GM19395 (cell line): ENCODE measurements around the gene HMSD.

Experiments used
- ATAC-seq: cut with Tn5 transposase; IDR thresholded peaks from one replicate; pipeline ENCODE4 v1.9.1; 2021; ENCODE audit warnings: mild to moderate bottlenecking, moderate library complexity; ENCODE audit not compliant: unreplicated experiment

The HMSD gene

DNA sequence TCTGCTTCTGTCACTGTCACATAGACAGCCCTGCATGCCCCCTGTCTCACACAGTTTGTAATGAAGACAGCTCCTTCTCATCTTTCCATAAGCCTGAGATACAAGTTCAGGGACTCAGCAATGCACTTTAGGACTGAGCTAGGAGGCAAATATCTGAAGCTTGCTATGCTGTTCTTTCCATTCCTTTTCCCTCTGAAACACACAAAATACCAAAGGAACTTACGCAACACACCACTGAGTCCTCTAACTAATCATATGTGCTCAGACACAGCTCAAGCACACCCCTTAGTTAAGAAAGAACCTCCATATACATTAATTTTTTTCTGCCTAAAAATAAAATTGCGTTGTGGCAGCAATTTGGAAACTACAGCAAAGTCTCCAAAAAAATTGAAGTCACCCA is 38.6 kb downstream of the HMSD start:
- ATAC-seq, result no peak

DNA sequence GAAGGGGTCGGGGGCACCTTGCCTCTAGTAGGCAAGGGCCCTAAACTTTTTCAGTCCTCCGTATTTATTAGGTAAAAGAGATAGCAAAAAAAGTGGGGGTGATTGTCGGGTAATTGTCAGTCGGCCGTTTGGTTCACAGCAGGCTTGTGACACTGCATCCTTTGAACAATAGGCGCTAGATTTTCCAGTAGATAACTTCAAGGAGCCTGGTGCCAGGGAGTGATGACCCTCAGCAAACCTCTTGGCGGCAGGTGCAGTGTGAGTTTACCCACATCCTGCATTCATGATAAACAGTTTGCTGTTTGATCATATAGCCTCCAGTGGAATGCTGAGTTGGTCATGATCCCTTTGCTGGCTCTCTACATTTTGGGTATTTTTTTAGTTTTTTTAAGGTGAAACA is 43.6 kb downstream of the HMSD start:
- no peak for ATAC-seq

DNA sequence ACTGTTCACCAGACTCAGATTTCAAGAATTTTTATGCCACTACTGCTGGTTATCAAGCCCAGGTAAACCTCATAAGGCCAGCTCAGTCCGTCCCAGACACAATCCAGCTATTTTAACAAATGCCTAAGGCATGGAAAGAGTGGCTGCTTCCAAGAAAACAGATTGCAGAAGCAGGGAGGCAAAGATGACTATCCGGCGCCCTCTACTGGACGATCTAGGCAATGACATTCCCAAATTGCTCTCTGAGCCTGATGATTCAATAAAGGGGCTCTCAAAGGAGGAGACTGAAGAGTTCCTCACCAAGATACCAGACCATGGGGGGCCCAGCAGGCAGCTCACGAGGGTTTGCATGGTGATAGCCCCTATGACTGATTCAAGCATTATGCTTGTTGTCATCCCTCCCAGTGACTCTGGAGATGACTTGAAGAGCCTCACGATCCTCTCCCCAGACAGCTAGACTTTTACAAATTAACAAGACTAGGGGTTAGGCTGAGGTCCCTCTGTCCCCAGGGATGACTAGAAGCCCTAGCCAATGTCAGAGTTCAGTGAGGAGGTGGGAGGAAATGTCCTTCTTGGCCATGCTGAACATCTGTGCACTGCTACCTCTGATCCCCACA is 45.8 kb downstream of the HMSD start:
- ATAC-seq, result no peak

DNA sequence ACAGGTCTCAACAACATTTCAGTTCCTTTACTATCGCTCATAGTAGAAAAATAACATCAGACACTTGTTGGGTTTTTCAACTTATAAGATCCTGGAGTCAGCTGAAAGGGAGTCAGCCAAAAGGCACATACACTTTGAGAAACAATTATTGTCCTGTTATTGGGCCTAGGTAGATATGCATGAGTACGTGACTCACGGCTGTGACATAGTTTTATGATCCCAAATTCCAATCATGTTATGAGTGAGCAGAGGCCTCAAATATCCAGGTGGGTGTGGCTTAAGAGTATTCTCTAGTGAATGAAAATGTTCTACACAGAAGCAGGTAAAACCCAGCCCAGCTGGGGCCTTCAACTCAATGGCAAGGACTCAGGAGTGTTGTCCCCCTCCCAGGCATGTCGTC is 47.9 kb downstream of the HMSD start:
- ATAC-seq, result no peak

DNA sequence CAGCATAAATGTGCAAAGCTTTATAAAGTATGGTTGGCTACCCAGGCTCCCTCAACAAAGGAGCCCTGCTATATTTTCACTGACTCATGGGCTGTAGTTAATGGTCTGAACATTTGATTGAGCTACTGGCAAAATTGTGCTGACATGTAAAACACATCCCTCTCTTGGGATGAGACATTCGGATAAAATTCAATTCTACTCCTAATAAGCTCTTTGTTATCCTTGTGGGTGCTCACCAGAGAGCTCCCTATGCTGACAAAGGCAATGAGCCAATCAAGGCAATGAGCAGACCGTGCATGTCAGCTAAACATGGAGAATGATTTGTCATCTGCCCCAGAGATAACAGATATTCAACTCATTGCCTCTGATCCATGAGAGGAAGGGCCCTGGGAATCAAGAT is 48.5 kb downstream of the HMSD start:
- no peak for ATAC-seq

DNA sequence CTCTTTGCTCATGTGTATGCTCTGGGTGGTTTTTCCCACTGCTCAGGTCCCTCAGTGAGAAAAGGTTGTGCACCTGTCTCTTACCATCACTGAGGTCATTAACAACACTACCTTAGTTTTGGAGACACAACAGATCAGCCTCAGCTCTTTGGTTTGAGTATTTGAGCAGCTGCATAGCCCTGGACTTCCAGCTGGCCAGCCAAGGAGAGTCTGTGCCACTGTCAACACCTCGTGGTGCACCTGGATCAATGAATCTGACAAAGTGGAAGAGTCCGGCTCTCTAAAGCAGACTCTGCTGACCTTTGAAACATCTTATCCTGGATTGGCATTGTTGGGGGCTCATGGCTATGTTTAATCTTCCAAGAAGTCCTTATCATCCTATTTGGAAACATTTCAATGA is 50.8 kb downstream of the HMSD start:
- ATAC-seq, result no peak

DNA sequence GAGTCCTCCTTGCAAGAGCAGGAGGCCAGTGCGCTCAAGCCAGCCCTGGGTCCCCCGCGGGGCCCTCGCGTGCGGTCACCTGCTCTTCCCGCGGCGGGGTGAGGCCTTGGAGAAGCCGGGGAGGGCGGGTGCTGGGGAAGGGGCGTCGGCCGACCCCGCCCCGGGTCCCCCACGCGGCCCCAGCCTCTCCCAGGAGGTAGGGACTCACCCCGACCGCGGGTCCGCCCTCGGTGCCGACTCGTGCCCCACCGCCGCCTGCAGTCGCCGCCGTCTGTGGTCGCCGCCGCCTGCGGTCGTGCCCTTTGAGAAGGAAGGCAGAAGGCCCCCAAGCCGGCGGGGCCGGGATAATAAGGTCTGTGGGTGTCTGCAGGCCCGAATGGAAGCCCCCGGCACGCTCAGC is 53.5 kb downstream of the HMSD start:
- ATAC-seq, result no peak

DNA sequence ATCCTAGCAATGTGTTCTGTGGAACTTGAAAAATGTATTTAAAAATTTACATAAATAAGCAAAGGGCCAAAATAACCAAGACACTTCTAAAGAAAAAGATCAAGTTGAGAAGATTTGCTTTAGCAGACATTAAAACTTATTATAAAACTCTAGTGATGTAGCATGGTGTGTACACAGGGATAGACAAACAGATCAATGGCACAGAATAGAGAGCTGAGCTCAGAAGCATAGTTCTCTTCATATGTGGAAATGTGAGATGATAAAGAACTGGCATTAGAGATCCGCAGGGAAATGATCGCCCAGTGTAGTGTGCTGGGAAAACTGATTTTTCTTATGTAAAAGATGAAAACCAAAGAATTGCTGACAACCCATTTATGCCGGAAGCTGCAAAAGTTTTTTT is 60.2 kb downstream of the HMSD start:
- no peak for ATAC-seq
